Iris pigment epithelial cell (primary cell): ENCODE data around the gene ZYX.

Experiments used
- DNase-seq: peaks from one replicate; pipeline ENCODE4 v3.0.0-alpha.2; 2011; ENCODE audit warnings: low read depth

Gene ZYX

GRCh38 chr7:143363016-143363937, 17.9 kb upstream of the ZYX start:
- no peak for DNase-seq

DNA sequence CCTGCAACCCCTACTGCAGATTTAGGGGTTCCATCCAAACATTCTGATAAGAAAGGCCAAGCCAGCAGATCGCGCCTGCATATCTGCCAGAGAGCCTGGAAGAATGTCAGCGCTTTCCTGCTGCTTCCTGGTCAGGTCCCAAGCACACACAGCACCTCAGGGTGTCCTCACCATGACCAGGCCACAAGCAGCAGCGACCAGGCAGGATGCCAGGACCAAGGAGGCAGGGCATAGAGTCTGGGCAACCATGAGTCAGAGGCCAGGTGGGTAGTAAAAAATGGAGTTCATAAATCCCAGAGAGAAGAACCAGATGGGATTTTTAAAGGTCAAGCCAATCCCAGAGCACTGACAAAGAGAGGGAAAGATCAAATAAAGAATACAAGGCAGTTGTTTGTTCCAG, 13.2 kb upstream of the ZYX start:
- DNase-seq, result no peak

- DNase-seq, result no peak
These were observed 12.8 kb upstream of the ZYX start for GRCh38 chr7:143368387-143368786.

DNA sequence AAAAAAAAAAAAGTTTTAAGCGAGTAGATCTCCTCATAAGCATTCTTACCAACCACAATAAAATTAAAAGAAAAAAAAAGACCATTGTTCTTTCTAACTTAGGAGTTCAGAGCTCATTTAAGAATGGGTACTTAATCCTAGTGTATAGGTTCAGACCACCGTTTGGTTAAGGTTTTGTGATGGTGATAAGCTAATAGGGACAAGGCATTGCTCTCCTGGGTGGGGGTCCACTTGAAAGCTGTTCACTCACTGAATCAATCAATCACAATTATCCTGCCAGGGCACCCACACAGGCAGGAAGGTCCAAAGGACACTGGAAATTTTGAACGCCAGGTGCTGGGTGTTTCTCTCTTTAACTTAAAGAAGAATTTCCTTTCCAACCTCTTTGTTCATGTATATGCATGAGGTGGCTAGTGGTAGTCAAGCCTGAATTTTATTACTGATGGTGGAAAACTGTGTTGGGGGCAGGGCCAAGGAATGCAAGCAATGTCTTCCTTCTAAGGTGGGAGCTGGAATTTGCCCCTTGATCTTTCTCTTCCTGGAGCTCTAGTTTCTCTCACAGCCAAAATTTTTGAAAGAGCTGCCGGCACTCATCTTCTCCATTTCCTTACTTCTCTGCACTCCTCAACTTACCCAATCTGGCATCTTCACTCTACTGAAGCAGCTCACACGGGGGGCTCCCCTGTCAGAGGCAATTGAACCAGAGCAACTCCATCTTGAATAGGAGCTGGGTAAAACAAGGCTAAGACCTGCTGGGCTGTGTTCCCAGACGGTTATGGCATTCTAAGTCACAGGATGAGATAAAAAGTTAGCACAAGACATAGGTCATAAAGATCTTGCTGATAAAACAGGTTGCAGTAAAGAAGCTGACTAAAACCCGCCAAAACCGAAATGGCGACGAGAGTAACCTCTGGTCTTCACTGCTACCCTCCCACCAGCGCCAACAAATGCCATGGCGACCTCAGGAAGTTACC, 11.2 kb upstream of the ZYX start:
- no peak for DNase-seq

GRCh38 chr7:143372070-143372469, 9.1 kb upstream of the ZYX start:
- DNase-seq, result no peak

GRCh38 chr7:143373255-143373794, 7.8 kb upstream of the ZYX start:
- DNase-seq, result no peak

DNA sequence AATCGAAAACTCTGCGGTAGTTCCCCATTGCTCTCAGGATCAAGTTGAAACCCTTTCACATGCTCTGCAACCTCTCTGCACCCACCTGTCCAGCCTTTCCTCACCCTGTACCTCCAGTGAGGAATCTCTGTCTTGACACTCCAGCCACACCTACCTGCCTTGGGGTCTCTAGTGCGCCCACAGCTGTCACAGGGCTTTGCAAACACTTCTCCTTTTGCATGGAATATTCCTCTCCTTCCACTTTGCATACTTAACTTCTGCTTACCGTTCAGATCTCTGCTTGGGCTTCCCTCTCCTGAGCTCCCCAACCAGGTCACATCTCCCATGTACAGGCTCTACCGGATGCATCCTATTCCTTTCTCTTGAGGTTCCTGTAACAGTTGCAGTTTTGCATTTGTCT, 6.6 kb upstream of the ZYX start:
- no peak for DNase-seq

DNA sequence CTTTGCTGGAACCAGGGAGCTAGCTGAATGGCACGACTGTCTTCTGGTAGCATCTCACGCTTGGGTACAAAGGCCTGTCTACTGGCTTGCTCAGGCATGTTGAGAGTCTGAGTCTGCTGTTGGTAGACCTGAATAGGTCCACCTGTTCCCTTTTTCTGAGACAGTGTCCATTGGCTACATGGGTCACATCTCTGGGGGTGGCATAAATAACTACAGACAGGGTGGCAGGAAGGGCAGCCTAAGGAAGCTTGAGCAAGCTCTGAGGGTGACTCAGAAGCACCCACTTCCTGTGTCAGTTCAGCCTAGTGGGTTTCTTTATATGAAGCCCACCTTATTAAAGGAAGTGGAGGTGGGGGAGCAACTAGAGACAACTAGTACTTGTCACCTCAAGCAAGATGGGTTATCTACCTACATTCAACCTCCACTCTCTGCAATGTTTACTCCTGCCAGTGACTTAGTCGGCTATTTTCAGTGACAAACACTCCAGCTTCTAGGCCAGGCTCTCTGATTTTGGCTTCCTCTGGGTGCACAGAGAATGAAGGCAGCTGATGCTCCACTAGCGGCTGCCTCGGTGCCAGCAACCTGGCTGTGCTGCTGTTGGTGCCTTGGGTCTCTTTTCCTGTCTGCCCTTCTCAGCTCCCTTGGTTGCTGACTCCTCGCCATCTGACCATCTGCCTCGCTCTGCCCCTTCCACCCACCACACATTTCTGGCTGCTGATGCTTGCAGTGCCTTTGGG, 5.7 kb upstream of the ZYX start:
- DNase-seq, result no peak

DNA sequence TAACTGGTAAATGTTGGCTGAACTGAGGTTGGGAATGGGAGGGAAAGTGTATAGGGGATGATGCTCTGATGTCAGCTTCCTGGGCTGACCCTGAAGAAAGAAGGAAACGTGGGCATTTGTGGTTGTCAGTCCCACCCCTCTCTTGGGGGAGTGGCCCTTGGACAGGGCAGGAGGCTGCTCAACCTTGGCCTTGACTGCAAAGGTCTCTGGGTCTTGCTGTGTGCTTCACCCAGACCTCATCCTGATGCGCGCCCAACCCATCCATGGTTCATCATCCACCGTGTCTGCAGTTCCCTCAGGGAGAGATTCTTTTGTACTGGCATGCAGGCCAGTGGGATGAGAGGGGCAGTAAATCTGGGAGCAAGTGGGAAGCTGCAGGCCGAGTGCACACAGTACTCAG, 4.7 kb upstream of the ZYX start:
- no peak for DNase-seq

DNA sequence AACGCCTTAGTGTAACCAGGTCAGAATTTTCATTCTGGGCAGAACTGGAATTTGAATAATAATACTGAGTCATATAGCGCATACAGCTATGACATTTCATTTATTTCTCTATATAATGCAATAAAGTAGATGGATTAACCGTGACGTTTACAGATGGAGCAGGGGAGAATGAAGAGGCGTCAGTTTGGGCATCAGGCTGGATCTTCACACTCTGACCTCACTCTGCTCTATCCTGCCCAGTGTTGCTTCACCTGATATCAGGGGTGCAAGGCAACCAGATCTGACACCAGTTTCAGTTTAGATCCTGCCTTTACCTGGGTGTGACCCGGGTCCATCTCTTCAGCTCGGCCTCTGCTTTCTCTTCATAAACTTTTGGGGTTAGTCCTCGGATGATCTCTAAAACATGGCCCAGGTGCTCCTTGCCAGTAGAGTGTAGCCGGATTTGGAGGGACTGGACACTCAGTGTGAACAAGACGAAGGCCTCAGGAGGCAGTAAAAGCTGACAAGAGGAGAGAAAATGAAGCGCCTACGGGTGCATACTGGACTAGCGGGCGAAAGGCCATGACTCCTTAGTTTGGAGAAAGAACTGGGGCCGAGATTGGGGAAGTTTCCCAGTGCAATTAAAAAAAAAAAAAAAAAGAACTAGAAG, 1.4 kb upstream of the ZYX start:
- DNase-seq, result no peak

DNA sequence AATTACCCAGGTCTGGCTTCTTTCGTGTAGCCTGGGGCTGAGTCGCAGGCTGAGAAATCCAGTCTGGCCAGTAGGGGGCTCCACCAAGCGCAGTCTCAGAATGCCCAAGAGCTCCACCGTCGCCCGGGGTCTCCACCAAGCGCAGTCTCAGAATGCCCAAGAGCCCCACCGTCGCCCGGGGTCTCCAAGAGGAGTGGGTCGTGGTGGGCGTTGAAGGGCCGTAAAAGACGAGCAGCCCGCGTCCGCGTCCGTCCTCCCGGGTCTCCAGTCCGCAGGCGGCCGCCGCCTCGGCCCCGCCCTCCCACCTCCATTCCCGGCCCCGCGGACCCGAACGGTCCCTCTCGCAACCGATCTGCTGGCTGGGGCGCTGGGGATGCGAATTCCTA, 892 bp upstream of the ZYX start:
- peak; percentile 84 for DNase-seq

GRCh38 chr7:143381427-143382125, 431 bp downstream of the ZYX start:
- DNase-seq, result peak; percentile 78

- no peak for DNase-seq
These were observed 1.1 kb downstream of the ZYX start for GRCh38 chr7:143382126-143382790.

GRCh38 chr7:143382791-143383641, 1.9 kb downstream of the ZYX start:
- no peak for DNase-seq

DNA sequence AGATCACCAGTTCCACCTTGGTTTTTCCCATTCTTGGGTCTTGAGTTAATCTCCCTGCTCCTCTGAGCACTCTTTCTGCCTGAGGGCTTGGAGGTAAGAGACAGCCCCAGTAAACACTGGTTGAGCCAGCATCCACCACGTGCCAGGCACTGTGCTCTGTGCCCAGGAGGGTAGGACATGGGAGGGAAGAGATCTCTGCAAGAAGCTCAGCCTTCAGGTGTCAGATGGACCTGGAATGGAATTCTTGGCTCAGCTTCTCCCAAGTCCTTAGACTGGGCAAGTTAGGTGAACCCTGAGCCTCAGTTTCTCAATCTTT, 2.5 kb downstream of the ZYX start:
- DNase-seq, result no peak

DNA sequence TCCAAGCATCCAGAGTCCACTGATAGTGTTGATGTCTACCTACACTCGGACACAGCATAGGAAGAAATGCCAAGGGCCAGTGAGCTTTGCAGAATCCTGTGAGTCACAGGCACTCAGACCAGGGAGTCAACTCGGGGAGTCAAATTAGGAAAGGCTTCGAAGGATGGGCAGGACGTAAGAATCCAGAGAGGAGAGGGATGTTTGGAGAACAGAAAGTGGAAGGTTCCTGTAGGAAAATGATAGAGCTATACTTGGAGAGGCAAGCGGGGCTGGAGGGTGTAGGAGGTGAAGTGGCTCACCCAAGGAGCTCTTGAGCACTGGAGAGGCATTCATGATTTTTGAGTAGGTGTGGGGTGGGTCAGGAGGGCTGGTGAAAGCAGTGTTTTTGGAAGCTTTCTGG, 3.0 kb downstream of the ZYX start:
- peak; percentile 71 for DNase-seq

- DNase-seq, result peak; percentile 80
These were observed 3.8 kb downstream of the ZYX start for GRCh38 chr7:143384661-143385631.
